NCI-H524 treated with DMSO at 0.1 percent for 48 hours (cell line): ENCODE results near the gene SRGAP1.

Experiments used
- DNase-seq: peaks from one replicate; lab custom pipeline; 2025; lab: John Stamatoyannopoulos, UW

The SRGAP1 gene

GRCh38 chr12:63907561-63907960 lies 63.1 kb downstream of the SRGAP1 start:
- no peak for DNase-seq

- no peak for DNase-seq
Observed at GRCh38 chr12:63909746-63910145, 65.2 kb downstream of the SRGAP1 start.

DNA sequence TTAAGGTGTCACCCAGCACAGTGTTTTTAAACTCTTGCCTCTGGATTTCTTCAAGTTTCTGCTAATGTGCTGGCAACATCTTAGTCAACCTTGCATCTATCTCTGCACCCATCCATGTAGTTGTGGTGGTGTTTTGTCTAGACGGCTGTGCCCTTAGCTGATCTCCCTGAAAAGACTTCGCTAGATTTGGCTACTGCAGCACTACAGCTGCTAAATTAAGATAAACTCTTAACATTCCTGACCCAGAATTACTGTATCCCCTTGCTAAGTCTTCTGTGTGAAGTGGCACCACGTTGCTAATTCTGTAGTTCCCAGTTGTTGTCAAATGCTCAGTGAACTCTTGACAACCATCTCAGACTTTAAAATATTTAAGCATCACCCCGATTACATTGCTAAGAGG lies 66.8 kb downstream of the SRGAP1 start:
- no peak for DNase-seq

DNA sequence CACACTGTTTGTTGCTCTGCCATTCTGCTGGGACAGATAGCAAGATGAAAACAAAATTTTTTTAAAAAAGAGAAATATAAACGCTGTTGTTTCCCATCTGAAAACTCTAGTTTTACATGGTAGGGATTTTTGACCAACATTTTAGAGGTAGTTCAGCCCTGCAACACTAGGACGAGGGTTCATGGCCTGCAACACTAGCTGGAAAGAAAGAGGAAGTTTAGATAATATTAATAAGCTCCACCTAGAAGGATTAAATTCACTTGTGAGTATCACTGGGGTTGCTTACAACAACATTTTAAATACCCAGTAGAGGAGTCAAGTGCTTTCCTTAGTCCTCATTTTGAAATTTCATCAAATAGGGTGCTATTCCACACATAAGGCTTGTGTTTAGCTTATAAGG lies 68.2 kb downstream of the SRGAP1 start:
- DNase-seq, result no peak

DNA sequence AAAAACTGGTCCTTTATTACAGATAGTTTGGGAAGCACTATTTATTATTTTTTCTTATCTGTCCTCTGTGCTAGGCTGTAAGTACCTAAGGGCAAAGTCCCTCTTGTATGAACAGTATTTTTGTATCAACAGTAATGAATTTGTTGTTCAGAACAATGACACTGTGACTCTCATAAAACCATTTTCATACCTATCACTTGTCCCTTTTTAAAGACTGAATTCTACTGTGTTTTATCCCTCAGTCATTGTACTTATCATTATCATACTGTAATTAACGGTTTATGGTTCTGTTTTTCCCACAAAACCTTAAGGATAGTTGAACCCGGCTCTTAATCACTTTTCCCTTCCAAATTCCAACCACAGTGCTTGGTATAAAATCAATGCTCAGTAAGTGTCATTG lies 69.4 kb downstream of the SRGAP1 start:
- DNase-seq, result no peak

DNA sequence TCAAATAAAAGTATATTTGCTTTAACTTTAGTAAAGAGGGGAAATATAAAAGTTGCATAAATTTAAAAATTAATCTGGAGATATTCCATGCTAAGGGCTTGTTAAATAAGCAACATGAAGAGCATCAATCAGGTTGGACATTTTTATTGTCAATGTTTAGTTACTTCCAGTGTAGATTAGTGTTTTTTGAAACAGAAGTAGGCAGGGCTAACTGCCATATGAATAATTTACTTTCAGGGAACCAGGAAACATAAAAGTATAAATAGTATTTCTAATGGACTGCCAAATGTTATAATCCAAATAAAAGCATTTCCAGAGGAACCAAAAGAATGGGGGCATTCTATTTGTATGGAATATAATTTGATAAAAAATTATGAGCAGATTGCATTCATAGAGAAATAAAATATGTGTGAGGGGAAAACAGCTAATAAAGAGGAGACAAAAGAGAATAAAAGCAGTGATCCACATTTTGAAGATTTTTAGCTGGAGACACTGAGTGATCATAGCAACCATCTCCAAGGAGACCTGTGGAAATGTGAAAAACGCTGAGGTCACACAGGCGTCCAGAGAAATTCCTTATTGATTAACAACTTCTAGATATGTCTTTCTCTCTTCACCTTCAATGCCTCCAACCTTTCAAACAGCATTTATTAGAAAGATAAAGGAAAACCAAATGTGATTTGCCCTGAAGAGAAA lies 70.8 kb downstream of the SRGAP1 start:
- DNase-seq, result no peak

DNA sequence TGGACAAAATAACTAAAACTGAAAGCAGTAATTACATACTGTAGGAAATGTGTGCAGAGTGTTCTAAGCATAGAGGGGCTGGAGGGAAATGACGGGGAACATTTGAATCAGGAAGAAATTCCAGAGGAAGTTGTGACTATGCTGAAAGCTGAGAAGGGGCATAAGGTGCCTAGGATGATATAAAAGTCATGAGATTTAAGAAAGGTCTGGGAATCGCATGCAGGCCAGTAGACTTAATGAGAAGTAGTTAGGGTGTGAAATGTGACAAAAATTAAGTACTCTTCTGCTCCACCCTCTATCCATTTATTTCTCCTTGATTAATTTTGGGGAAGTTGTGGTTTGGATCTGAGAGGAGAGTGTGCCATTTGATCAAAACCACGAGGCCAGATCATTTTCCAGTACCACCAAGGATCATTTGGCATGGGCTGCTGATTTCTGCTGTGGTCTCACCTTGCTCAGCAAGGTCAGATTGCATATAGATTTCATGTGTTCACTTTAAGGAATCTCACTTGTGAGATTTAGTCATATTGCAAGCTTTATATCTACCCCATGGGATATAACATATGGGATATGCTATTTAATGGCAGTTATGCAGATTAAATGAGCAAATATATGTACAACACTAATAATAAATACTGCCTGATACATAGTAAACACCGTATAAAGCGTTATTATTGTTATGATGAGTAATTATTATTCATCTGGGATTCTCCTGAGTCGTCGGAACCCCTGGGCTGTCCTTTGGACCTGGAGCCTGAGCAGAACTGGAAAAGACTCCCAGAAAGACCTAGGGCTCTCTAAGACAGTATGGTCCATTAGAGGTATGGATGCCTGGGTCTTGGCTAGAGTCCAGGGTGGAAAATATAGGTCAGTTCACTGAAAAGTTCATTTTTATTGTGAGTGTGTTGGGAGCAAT lies 72.3 kb downstream of the SRGAP1 start:
- DNase-seq, result no peak

GRCh38 chr12:63917477-63917862 lies 73.0 kb downstream of the SRGAP1 start:
- DNase-seq, result no peak

DNA sequence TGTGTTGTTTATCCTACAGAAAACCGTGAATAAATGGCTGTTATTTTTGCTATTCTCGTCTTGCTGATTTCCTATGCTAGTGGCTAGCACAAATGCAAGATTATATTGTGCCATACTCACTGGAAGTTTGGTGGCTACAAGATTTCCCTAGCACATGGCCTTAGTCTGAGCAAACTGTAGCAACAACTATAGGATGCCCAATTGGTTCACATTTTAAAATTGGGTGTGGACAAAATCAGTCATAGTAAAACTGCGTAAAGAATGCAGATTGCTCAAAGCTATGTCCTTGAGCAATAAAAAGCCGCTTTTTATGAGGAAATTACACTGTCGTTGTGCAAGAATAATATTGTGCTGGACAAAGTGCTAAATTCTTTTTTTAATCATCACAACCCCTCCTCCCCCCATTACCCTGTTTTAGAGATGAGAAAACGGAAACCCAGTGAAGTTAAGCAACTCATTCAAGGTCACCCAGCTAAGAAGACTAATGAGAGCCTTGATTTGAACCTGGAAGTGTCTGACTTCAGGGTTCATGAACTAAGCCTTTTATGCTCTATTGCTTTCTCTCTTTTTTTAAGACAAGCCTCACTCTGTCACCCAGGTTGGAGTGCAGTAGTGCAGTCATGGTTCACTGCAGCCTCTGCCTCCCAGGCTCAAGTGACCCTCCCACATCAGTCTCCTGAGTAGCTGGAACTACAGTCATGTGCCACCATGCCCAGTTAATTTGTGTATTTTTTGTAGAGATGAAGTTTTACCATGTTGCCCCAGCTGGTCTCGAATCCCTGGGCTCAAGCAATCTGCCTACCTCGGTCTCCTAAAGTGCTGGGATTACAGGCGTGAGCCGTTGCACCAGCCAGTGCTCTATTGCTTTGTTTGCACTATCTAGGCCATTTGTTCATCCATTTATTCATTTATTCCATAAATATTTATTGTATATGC lies 73.6 kb downstream of the SRGAP1 start:
- no peak for DNase-seq

DNA sequence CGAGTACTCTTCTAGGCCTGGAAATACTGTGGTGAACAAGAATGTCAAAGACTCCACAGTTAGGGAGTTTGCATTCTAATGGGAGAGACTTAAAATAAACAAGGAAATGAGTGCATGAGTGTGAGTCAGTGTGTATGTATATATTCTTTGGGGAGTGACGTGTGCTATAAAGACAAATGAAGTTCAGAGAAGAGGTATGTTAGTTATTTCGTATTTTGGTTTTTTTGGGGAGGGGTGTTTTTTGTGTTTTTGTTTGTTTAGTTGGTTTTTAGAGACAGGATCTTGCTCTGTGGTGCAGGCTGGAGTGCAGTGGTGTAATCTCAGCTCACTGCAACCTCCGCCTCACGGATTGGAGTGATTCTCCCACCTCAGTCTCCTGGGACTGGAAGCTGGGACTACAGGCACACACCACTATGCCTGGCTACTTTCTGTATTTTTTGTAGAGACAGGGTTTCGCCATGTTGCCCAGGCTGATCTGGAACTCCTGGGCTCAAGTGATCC lies 74.3 kb downstream of the SRGAP1 start:
- DNase-seq, result no peak

DNA sequence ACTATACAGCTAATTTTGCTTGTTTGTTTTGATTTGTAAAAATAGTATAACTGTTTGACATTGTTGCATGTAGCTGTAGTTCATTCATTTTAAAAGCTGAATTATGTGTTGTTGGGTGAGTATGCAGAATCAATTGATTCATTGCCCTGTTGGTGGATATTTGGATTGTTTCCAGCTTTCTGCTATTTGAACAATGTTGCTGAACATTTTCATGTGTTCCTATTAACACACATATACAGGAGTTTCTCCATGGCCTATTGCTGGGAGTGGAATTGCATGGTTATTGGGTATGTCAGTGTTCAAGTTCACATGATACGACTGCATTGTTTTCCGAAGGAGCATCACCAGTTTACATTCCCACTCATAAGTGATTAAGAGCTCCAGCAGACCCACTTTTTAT lies 75.3 kb downstream of the SRGAP1 start:
- no peak for DNase-seq

DNA sequence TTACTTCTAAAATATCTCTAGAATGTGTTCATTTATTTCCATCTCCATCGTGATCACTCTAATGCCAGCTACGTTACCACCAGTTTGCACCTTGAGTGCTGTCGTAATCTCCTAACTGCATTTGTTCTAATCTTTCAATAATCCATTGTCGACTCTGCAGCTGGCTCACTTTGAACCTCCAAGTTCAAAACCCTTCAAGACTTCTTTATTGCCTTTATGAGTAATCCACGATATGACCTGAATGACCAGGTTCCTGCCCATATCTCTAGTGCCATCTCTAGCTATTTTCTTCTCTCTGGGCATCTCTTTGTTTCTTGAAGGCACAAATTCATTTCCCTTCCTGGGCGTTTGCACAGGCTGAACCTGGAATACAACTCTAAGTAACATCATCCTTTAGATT lies 76.7 kb downstream of the SRGAP1 start:
- DNase-seq, result no peak

- DNase-seq, result no peak
Observed at GRCh38 chr12:63922474-63922873, 78.0 kb downstream of the SRGAP1 start.

DNA sequence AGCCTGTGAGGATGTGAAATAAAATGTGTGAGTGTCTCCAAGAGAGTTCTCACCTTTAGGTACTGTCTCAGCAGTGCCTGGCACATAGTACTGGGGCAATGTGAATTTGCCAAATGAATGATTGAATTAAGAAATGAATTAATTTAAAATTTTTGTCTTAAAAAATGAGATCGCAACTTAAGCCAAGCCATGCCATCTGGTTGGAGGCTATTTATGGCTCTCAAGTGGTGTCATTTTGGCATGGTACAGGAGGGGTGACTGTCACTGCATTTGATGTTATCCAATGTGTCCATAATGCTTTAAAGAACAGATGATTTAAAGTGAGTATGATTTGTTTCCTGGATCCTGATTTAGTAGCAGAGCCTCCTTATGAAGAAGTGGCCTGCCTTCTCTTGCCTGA lies 80.3 kb downstream of the SRGAP1 start:
- peak; percentile 56 for DNase-seq

DNA sequence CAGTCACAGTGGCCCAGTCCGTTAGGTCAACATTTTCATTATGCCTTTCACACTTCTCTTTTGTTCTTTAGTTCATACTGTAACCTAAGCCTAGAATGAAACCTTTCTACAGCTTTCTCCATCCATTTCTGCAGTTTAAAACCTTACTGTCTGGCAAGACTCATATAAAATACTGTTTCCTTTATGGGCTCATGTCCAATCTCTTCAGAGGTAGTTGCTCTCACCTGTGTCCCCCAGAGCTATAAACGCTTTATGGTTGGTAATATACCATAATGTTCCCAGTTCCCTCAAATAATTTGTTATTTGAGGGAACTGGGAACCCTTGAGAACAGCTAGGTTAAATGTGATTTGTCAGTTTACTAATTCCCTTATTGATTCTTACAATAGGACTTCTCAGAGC lies 83.0 kb downstream of the SRGAP1 start:
- DNase-seq, result no peak

- DNase-seq, result no peak
Observed at GRCh38 chr12:63928305-63928704, 83.8 kb downstream of the SRGAP1 start.

DNA sequence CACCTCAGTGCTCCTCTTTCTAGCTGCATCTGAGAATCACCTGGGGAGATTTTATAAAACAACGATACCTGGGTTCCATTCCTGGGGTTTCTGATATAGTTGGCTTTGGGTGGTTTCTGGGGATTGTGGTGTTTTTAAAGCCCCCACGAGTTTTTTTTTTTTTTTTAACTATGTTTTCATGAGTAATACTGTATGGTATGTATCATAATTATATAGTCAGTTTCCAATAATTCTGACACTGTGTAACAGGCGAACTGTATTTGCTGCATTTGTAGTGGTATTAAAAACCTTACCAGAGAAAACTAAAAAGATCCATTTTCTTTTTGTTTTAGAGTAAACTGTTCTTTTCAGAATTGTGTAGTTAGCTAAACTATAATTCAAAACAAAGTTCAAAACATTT lies 84.9 kb downstream of the SRGAP1 start:
- DNase-seq, result no peak

- no peak for DNase-seq
Observed at GRCh38 chr12:63930971-63931370, 86.5 kb downstream of the SRGAP1 start.

DNA sequence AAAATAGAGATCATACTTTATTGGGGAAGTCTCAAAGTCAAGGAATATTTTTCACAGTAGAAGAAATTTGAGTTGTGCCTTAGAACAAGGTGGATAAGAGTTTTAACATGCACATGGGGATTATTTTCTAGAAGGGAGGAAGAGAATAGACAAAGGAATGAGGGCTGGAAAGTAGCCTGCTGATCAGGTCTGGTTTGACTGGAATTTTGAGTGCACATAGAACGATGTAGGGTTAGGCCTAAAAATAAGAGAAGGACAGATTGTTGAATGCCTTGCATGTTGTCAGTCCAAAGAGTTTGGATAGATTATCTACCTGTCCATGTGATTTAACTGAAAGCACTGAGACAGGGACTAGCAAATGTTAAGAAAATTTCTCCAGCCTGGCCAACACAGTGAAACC lies 87.2 kb downstream of the SRGAP1 start:
- no peak for DNase-seq

GRCh38 chr12:63934936-63935335 lies 90.4 kb downstream of the SRGAP1 start:
- DNase-seq, result no peak

DNA sequence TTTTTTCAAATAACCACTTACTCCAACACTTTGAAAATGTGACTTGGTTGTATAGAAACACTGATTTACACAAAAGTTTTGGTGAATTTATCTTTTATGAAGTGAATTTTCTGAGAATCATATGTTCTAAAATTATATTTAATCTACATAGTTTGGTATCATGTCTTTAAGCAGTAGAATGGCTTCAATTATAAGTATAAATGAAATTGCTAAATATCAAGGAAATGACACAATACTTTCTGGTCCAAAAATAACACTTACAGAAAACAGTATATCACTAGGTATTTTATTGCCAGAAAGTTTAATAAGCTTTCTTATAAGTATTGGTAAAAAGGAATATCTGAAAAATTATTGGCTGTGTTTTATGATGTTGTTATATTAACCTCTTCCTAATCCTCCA lies 90.9 kb downstream of the SRGAP1 start:
- no peak for DNase-seq
